IMR-90 (cell line): ENCODE results near the gene PGPEP1. TPM values are rescaled to one million over a fixed set of nuclear protein-coding genes. Genes with fewer than 3 reads are reported as not detected.

Experiments
- NFE2L2 ChIP-seq: fragments of 150-350 bp; IDR thresholded peaks from 2 replicates; pipeline ENCODE4 v1.6.1; 2016; ENCODE audit warnings: low read depth, mild to moderate bottlenecking, low read length
- polyA plus RNA-seq, 3 experiments: library from polyadenylated mRNA; depleted of rRNA; stranded (reverse); fragments of >200 nt; gene quantifications; 2 replicates each; pipeline ENCODE4 v1.2.3, GENCODE V29; 2012; ENCODE audit warnings: low replicate concordance in 1 of 3
- total RNA-seq: library from RNA; depleted of rRNA; stranded (reverse); fragments of >200 nt; gene quantifications from 2 replicates; pipeline ENCODE4 v1.2.3, GENCODE V29; 2012
- TF ChIP-seq, protein P1 (sequence below): fragments of 150-350 bp; IDR thresholded peaks from 2 replicates; pipeline ENCODE4 v1.6.1; 2017; ENCODE audit warnings: mild to moderate bottlenecking, antibody characterized with exemption, low read length, low read depth
- TF ChIP-seq, protein P2 (sequence below): fragments of 150-350 bp; IDR thresholded peaks from 2 replicates; pipeline ENCODE4 v1.6.1; 2016; ENCODE audit warnings: low read depth, mild to moderate bottlenecking, low read length, moderate library complexity, borderline replicate concordance

PGPEP1 gene
- total and polyA plus RNA-seq, 2 of the 4 experiments (the other 2 are of a cell fraction) = 11.8 to 14.3 TPM

DNA sequence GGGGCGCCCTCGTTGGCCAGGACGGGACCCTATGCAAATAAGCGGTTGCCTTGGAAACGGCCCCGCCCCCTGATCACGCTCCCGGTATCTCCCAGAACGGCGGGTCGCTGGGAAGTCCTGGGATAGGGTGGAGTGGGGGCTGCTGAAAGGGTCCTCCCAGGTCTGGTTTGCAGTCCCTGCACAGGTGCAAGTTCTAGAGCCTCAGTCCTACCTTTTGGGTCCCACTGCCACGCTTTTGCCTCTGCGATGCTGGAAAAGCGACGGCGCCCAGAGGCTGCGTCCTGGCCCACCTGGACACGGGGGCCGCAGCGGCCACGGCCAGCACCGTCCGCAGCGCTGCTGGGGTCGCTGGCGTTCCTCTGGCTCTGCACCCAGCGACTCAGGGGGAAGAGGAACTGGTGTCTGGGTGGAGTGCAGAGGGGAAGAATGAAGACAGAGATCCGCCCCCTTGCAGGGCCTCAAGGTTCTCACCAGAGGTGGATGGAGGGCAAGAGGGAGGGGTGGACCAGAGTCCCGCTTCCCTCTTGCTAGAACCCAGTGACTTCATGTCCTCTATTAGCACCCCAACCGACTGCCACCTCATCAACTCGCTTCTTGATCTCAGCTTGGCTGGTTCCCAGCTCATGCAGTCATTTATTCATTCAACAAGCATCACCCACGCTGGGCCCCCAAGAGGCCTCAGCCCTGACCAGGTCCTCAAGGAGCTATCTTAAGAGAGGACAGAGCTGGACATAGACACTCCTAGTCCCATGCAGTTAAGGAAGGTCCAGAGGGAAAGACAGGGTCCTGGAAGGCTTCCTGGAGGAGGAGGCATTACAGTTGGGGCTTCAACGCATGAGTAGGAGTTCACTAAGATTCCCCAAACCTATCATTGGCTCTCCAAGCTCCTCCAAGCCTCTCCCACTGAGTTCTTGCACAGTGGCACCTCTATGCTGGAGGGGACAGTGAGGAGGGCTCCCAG is 57.1 kb downstream of the PGPEP1 start, which contains the start of gene LRRC25 (continued):
- TF ChIP-seq, protein P1, sequence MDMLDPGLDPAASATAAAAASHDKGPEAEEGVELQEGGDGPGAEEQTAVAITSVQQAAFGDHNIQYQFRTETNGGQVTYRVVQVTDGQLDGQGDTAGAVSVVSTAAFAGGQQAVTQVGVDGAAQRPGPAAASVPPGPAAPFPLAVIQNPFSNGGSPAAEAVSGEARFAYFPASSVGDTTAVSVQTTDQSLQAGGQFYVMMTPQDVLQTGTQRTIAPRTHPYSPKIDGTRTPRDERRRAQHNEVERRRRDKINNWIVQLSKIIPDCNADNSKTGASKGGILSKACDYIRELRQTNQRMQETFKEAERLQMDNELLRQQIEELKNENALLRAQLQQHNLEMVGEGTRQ = no peak
- no peak for TF ChIP-seq NFE2L2
- TF ChIP-seq, protein P2, sequence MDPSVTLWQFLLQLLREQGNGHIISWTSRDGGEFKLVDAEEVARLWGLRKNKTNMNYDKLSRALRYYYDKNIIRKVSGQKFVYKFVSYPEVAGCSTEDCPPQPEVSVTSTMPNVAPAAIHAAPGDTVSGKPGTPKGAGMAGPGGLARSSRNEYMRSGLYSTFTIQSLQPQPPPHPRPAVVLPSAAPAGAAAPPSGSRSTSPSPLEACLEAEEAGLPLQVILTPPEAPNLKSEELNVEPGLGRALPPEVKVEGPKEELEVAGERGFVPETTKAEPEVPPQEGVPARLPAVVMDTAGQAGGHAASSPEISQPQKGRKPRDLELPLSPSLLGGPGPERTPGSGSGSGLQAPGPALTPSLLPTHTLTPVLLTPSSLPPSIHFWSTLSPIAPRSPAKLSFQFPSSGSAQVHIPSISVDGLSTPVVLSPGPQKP = no peak
